ENCODE measurements around the gene OGDHL. TPM values are rescaled to one million over a fixed set of nuclear protein-coding genes. Genes with fewer than 3 reads are reported as not detected.

Gene OGDHL
- total RNA-seq, 6 experiments from 2014 or later = 60.4 to 98.5 (median 76.8) TPM

GRCh38 chr10:49735848-49736563, 26.1 kb downstream of the OGDHL start:
- H3K36me3 ChIP-seq = peaks cover 0 to 29% (median 6%) of the 10 kb centered on the region in 4 donors
- H3K4me3 ChIP-seq = no peak overlapping the region
- H3K9me3 ChIP-seq = no peaks in the 10 kb centered on the region
- no peak for ATAC-seq
- DNase-seq = no peak
- no peaks in the 10 kb centered on the region for H3K27me3 ChIP-seq
- TF ChIP-seq POLR2A (IDR thresholded peaks at IDR 0.05) = no peak
- TF ChIP-seq CTCF (IDR thresholded peaks at IDR 0.05) = no peak
- H3K4me1 ChIP-seq = no peaks in the 10 kb centered on the region
- WGBS (ENCODE audit: insufficient coverage, low coverage, low lambda C conversion rate, missing lambda C conversion rate) = 98% methylated on average over 6 of the region's 23 CpGs
- no peak overlapping the region for H3K27ac ChIP-seq
- intact Hi-C loops (cut with DNase I) = no loop called here

DNA sequence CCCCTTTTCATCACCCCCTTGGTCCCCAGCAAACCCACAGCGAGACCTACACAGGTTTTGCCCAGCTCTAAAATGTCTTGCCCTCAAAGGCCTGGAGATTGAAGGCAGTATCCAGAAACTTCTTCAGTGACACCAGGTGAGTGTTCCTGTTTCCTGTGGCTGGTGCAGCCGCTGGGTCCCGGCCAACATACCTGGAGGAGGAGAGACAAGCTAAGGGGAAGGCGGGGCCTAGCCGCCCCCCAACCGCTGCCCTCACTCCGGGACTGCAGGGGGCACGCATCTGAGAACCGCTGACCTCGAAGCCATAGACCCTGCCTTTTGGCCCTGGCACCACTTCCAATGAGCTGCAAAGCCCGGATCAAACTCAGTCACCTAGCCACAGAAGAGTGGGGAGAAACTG, 27.0 kb downstream of the OGDHL start:
- DNase-seq = no peak
- Histone ChIP-seq H3K4me3 (no peak overlapping the region), H3K9me3 (no peaks in the 10 kb centered on the region), H3K27me3 (no peaks in the 10 kb centered on the region), H3K27ac (no peak overlapping the region), H3K4me1 (no peaks in the 10 kb centered on the region), H3K36me3 (peaks cover 0 to 29% (median 6%) of the 10 kb centered on the region in 4 donors)
- 100% methylated on average over 1 of the region's 11 CpGs for WGBS (ENCODE audit: insufficient coverage, low coverage, low lambda C conversion rate, missing lambda C conversion rate)
- intact Hi-C loops (cut with DNase I) = no loop called here
- peak in 1 of 4 donors; percentile 9 for ATAC-seq
- no peak for TF ChIP-seq POLR2A (IDR thresholded peaks at IDR 0.05)
- no peak for TF ChIP-seq CTCF (IDR thresholded peaks at IDR 0.05)

GRCh38 chr10:49734676-49735075, 27.4 kb downstream of the OGDHL start:
- H3K4me3 ChIP-seq = no peak overlapping the region
- H3K27ac ChIP-seq = no peak overlapping the region
- H3K9me3 ChIP-seq = no peaks in the 10 kb centered on the region
- H3K36me3 ChIP-seq = peaks cover 0 to 29% (median 6%) of the 10 kb centered on the region in 4 donors
- no peaks in the 10 kb centered on the region for H3K4me1 ChIP-seq
- H3K27me3 ChIP-seq = no peaks in the 10 kb centered on the region
- ATAC-seq (no peak), DNase-seq (peak in 1 of 3 donors; percentile 37)
- WGBS (ENCODE audit: insufficient coverage, low coverage, low lambda C conversion rate, missing lambda C conversion rate) = 78% methylated on average over 9 of the region's 10 CpGs
- intact Hi-C loops (cut with DNase I) = no loop called here
- no peak for TF ChIP-seq CTCF (IDR thresholded peaks at IDR 0.05)
- no peak for TF ChIP-seq POLR2A (IDR thresholded peaks at IDR 0.05)

GRCh38 chr10:49733866-49734265, 28.3 kb downstream of the OGDHL start:
- Histone ChIP-seq H3K27ac (no peak overlapping the region), H3K27me3 (no peaks in the 10 kb centered on the region), H3K9me3 (no peaks in the 10 kb centered on the region), H3K4me3 (no peak overlapping the region), H3K4me1 (no peaks in the 10 kb centered on the region), H3K36me3 (peaks cover 0 to 29% (median 6%) of the 10 kb centered on the region in 4 donors)
- DNase-seq (no peak), ATAC-seq (no peak)
- TF ChIP-seq CTCF (IDR thresholded peaks at IDR 0.05) = no peak
- TF ChIP-seq POLR2A (IDR thresholded peaks at IDR 0.05) = no peak
- intact Hi-C loops (cut with DNase I) = no loop called here
- WGBS (ENCODE audit: insufficient coverage, low coverage, low lambda C conversion rate, missing lambda C conversion rate) = 85% methylated on average over 6 of the region's 7 CpGs
